Gastroesophageal sphincter (tissue), 3 donors: ENCODE results near the gene NSMCE1.

ENCODE experiments used
- CTCF ChIP-seq, 4 experiments: fragments of 200-600 bp in 2 of 4; fragments of 450-650 bp in 2 of 4; sonication (generic) in 1 of 4; IDR thresholded peaks; one replicate each; pipeline ENCODE4 v1.5.1; 2017 to 2019; ENCODE audit warnings: antibody characterized with exemption in 4 of 4, mild to moderate bottlenecking in 2 of 4, moderate library complexity in 2 of 4
- POLR2A ChIP-seq, 2 donors: fragments of 450-650 bp; IDR thresholded peaks; one replicate each; pipeline ENCODE4 v1.6.1; 2017; ENCODE audit warnings: antibody characterized with exemption in 2 of 2, mild to moderate bottlenecking in 2 of 2, moderate library complexity in 1 of 2

- TF ChIP-seq CTCF (IDR thresholded peaks at IDR 0.05) (no peak), POLR2A (IDR thresholded peaks at IDR 0.05) (no peak)
These were observed 1.4 kb downstream of the NSMCE1 start for GRCh38 chr16:27267037-27267677.
